ENCODE measurements around the gene CALHM3. TPM values are rescaled to one million over a fixed set of nuclear protein-coding genes. Genes with fewer than 3 reads are reported as not detected.
A peak's percentile ranks its signal among the peaks of the same experiment; 100 is the strongest.

Gene CALHM3
- polyA plus RNA-seq, 1 of the 3 experiments (the other 2 are of a cell fraction): not detected

DNA sequence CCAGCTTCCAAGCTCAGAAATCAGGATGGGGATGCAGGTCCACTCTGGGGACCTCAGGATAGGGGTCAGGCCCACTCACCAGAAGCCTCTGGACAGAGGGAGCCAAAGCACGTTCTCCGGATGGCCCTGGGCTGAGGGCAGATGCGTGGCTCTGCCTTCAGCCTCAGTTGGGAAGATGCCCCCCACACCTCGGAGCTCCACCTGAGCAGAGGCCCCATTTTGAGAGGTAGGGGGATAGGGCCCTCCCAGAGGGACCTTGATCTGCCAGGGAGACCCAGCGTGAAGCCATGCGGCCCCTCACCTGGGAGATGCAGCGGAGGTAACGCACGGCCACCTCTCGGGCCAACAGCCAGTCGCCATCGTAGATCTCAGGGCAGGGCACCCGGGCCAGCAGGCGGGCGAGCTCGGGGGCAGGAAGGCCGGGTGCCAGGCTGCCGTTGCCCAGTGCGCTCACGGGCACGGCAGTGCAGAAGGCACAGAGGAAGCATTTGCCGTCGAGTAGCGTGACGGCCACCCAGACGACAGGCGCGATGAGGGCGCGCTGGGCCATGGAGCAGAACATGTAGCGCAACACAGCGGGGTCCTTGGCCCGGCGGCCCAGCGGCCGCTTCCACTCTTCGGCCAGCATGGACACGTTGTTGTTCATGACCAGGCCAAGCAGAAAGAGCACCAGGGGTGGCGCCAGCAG lies 21.0 kb downstream of the CALHM3 start:
- Histone ChIP-seq H3K4me2 (no peak overlapping the region), H3K4me1 (ENCODE audit: control insufficient read depth in 1 of 2, insufficient read depth in 2 of 2, low read depth in 1 of 2, low read length in 1 of 2) (no peaks in the 10 kb centered on the region; a peak in 1 of 4 replicates), H3K79me2 (ENCODE audit: insufficient read depth) (no peaks in the 10 kb centered on the region), H3F3A (replicated peaks; ENCODE audit: insufficient read depth) (no peaks in the 10 kb centered on the region), H4K20me1 (ENCODE audit: insufficient read depth) (no peaks in the 10 kb centered on the region), H3K36me3 (replicated peaks in 1 of 2; ENCODE audit: control insufficient read depth in 1 of 2, insufficient read depth in 2 of 2, low read length in 1 of 2) (no peaks in the 10 kb centered on the region), H3K9me3 (no peaks in the 10 kb centered on the region), H3K9ac (no peak overlapping the region), H3K9me2 (no peaks in the 10 kb centered on the region), H3K27ac (ENCODE audit: low read depth in 2 of 2, low read length in 1 of 2) (no peak overlapping the region), H3K4me3 (ENCODE audit: low read depth in 2 of 2, low read length in 1 of 2) (no peak overlapping the region), H3K27me3 (ENCODE audit: insufficient read depth) (no peaks in the 10 kb centered on the region), H2AFZ (ENCODE audit: low read depth) (no peak overlapping the region)
- 84% methylated on average over 34 of the region's 39 CpGs for WGBS (ENCODE audit: low lambda C conversion rate)
- CTCF ChIA-PET: interaction anchor here (0.6 to 1.0 kb wide), 3 partner anchors 13 to 23 kb away, joined by 3 read pairs; no protein-coding TSS in a partner anchor
- TF ChIP-seq YY1 (IDR thresholded peaks at IDR 0.05; ENCODE audit: low read depth) (no peak), NFIC (IDR thresholded peaks at IDR 0.05; ENCODE audit: borderline replicate concordance) (no peak), POLR2AphosphoS5 (IDR thresholded peaks at IDR 0.05; ENCODE audit: low read depth, low read length) (no peak), ELF1 (IDR thresholded peaks at IDR 0.05) (no peak), NRF1 (IDR thresholded peaks at IDR 0.05; ENCODE audit: low read depth, low read length) (no peak), SIN3A (IDR thresholded peaks at IDR 0.05; ENCODE audit: borderline replicate concordance, low read depth, low read length) (no peak), RCOR1 (IDR thresholded peaks at IDR 0.05; ENCODE audit: low read length) (no peak)
- TF ChIP-seq, protein P1, sequence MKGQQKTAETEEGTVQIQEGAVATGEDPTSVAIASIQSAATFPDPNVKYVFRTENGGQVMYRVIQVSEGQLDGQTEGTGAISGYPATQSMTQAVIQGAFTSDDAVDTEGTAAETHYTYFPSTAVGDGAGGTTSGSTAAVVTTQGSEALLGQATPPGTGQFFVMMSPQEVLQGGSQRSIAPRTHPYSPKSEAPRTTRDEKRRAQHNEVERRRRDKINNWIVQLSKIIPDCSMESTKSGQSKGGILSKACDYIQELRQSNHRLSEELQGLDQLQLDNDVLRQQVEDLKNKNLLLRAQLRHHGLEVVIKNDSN (IDR thresholded peaks at IDR 0.05; ENCODE audit: borderline replicate concordance, low read depth): no peak
- TF ChIP-seq, protein P2, sequence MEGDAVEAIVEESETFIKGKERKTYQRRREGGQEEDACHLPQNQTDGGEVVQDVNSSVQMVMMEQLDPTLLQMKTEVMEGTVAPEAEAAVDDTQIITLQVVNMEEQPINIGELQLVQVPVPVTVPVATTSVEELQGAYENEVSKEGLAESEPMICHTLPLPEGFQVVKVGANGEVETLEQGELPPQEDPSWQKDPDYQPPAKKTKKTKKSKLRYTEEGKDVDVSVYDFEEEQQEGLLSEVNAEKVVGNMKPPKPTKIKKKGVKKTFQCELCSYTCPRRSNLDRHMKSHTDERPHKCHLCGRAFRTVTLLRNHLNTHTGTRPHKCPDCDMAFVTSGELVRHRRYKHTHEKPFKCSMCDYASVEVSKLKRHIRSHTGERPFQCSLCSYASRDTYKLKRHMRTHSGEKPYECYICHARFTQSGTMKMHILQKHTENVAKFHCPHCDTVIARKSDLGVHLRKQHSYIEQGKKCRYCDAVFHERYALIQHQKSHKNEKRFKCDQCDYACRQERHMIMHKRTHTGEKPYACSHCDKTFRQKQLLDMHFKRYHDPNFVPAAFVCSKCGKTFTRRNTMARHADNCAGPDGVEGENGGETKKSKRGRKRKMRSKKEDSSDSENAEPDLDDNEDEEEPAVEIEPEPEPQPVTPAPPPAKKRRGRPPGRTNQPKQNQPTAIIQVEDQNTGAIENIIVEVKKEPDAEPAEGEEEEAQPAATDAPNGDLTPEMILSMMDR (IDR thresholded peaks at IDR 0.05): no peak
- no peak for DNase-seq
- POLR2A ChIA-PET: no interaction called here

DNA sequence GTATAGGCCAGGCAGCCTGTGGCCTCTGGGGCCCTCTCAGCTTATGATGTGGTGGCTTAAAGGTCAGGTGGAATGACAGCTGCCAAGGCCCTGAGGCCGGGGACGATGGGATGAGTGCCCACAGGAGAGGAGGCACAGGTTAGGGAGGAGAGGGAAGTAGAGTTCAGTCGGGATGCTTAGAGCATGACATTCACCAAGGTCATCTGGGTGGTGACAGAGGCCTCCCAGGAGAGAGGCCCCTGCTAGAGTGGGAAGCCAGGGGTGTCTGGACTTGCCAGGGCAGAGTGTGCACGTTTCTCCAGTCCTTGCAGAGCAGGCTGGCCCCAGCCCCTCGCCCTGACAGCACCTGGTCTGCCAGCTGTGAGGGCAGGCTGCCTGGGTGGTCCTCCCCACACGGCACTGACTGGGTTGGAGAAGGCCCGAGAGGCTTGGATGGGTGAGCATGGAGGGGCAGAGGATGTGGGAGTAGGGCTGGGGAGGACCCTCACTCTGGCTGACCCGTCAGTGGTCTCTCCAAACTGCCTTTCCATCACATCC lies 21.8 kb downstream of the CALHM3 start:
- ChIA-PET POLR2A (no interaction called here), CTCF (interaction anchor here (0.7 to 1.5 kb wide), 4 partner anchors 12 to 24 kb away, joined by 3 to 4 read pairs (median 3); no protein-coding TSS in a partner anchor)
- Histone ChIP-seq H3K9me2 (no peaks in the 10 kb centered on the region), H3F3A (replicated peaks; ENCODE audit: insufficient read depth) (no peaks in the 10 kb centered on the region), H3K4me3 (ENCODE audit: low read depth in 2 of 2, low read length in 1 of 2) (no peak overlapping the region), H4K20me1 (ENCODE audit: insufficient read depth) (no peaks in the 10 kb centered on the region), H3K9me3 (no peaks in the 10 kb centered on the region), H3K27me3 (ENCODE audit: insufficient read depth) (no peaks in the 10 kb centered on the region), H3K36me3 (replicated peaks in 1 of 2; ENCODE audit: control insufficient read depth in 1 of 2, insufficient read depth in 2 of 2, low read length in 1 of 2) (no peaks in the 10 kb centered on the region), H3K79me2 (ENCODE audit: insufficient read depth) (no peaks in the 10 kb centered on the region), H3K27ac (ENCODE audit: low read depth in 2 of 2, low read length in 1 of 2) (no peak overlapping the region), H3K4me1 (ENCODE audit: control insufficient read depth in 1 of 2, insufficient read depth in 2 of 2, low read depth in 1 of 2, low read length in 1 of 2) (no peaks in the 10 kb centered on the region; a peak in 1 of 4 replicates), H2AFZ (ENCODE audit: low read depth) (no peak overlapping the region; the same call in 1 of the 2 replicates), H3K4me2 (no peak overlapping the region), H3K9ac (no peak overlapping the region)
- TF ChIP-seq CHD2 (IDR thresholded peaks at IDR 0.05; ENCODE audit: low read length, partially characterized antibody) (no peak), NFIC (IDR thresholded peaks at IDR 0.05; ENCODE audit: borderline replicate concordance) (no peak), FOXJ3 (CRISPR knock-in tag; IDR thresholded peaks at IDR 0.05) (no peak), GATA2 (CRISPR knock-in tag; IDR thresholded peaks at IDR 0.05) (no peak), POLR2AphosphoS5 (IDR thresholded peaks at IDR 0.05; ENCODE audit: low read depth, low read length) (no peak), NRF1 (IDR thresholded peaks at IDR 0.05; ENCODE audit: low read depth, low read length) (no peak), RAD21 (IDR thresholded peaks at IDR 0.05; ENCODE audit: low read length) (no peak), TEAD4 (IDR thresholded peaks at IDR 0.05; ENCODE audit: borderline replicate concordance, insufficient read depth) (no peak), TCF12 (IDR thresholded peaks at IDR 0.05) (no peak), FOXM1 (IDR thresholded peaks at IDR 0.05; ENCODE audit: low read depth) (no peak)
- TF ChIP-seq, protein P3, sequence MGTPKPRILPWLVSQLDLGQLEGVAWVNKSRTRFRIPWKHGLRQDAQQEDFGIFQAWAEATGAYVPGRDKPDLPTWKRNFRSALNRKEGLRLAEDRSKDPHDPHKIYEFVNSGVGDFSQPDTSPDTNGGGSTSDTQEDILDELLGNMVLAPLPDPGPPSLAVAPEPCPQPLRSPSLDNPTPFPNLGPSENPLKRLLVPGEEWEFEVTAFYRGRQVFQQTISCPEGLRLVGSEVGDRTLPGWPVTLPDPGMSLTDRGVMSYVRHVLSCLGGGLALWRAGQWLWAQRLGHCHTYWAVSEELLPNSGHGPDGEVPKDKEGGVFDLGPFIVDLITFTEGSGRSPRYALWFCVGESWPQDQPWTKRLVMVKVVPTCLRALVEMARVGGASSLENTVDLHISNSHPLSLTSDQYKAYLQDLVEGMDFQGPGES (IDR thresholded peaks at IDR 0.05; ENCODE audit: low read depth, low read length): no peak
- DNase-seq: peak; percentile 47
- WGBS (ENCODE audit: low lambda C conversion rate): 63% methylated on average over 6 of the region's 8 CpGs
